GM21576 (cell line): ENCODE results near the gene AK4.

Experiments
- ATAC-seq: cut with Tn5 transposase; IDR thresholded peaks from one replicate; pipeline ENCODE4 v1.9.1; 2021; ENCODE audit warnings: mild to moderate bottlenecking, moderate library complexity; ENCODE audit not compliant: unreplicated experiment

The AK4 gene

GRCh38 chr1:65243491-65243890, 95.5 kb downstream of the AK4 start:
- no peak for ATAC-seq

GRCh38 chr1:65245295-65245694, 97.3 kb downstream of the AK4 start:
- no peak for ATAC-seq

- no peak for ATAC-seq
Measured at GRCh38 chr1:65247419-65248359, 99.7 kb downstream of the AK4 start.

GRCh38 chr1:65250826-65251225, 102.8 kb downstream of the AK4 start:
- ATAC-seq = no peak

GRCh38 chr1:65253800-65254319, 105.9 kb downstream of the AK4 start:
- ATAC-seq = peak; percentile 30

- peak; percentile 96 for ATAC-seq
Measured at GRCh38 chr1:65254320-65255034, 106.5 kb downstream of the AK4 start.

GRCh38 chr1:65255035-65255655, 107.1 kb downstream of the AK4 start:
- no peak for ATAC-seq

GRCh38 chr1:65255656-65256050, 107.7 kb downstream of the AK4 start:
- ATAC-seq = no peak

- ATAC-seq = no peak
Measured at GRCh38 chr1:65256860-65257708, 109.1 kb downstream of the AK4 start.

GRCh38 chr1:65258106-65258505, 110.1 kb downstream of the AK4 start:
- no peak for ATAC-seq

GRCh38 chr1:65259816-65260215, 111.8 kb downstream of the AK4 start:
- ATAC-seq = no peak

- ATAC-seq = no peak
Measured at GRCh38 chr1:65260851-65261473, 113.0 kb downstream of the AK4 start.

GRCh38 chr1:65263286-65263685, 115.3 kb downstream of the AK4 start:
- ATAC-seq = no peak

- no peak for ATAC-seq
Measured at GRCh38 chr1:65264197-65264929, 116.4 kb downstream of the AK4 start.

GRCh38 chr1:65265296-65265650, 117.3 kb downstream of the AK4 start:
- no peak for ATAC-seq

GRCh38 chr1:65265651-65266351, 117.8 kb downstream of the AK4 start:
- no peak for ATAC-seq

GRCh38 chr1:65266476-65266875, 118.5 kb downstream of the AK4 start:
- no peak for ATAC-seq

- no peak for ATAC-seq
Measured at GRCh38 chr1:65267271-65267670, 119.3 kb downstream of the AK4 start.

- no peak for ATAC-seq
Measured at GRCh38 chr1:65267683-65268082, 119.7 kb downstream of the AK4 start.
